ENCODE data around the gene FBXL12.

- TF ChIP-seq CTCF (conservative IDR thresholded peaks at IDR 0.05; ENCODE audit: low read depth, low read length) (no peak), BHLHE40 (IDR thresholded peaks at IDR 0.05; ENCODE audit: low read depth, low read length) (no peak), POLR2A (IDR thresholded peaks at IDR 0.05; ENCODE audit: low read depth, low read length) (no peak), RFX5 (IDR thresholded peaks at IDR 0.05; ENCODE audit: low read depth, low read length) (no peak), MXI1 (IDR thresholded peaks at IDR 0.05; ENCODE audit: borderline replicate concordance, low read depth, low read length) (no peak), MAFK (IDR thresholded peaks at IDR 0.05; ENCODE audit: low read depth, low read length) (no peak), USF2 (IDR thresholded peaks at IDR 0.05; ENCODE audit: low read depth, low read length) (no peak), SMC3 (IDR thresholded peaks at IDR 0.05; ENCODE audit: low read depth, low read length) (no peak)
These were observed 32.1 kb downstream of the FBXL12 start for GRCh38 chr19:9786819-9787218.
